ENCODE data around the gene CALCR.

The CALCR gene

DNA sequence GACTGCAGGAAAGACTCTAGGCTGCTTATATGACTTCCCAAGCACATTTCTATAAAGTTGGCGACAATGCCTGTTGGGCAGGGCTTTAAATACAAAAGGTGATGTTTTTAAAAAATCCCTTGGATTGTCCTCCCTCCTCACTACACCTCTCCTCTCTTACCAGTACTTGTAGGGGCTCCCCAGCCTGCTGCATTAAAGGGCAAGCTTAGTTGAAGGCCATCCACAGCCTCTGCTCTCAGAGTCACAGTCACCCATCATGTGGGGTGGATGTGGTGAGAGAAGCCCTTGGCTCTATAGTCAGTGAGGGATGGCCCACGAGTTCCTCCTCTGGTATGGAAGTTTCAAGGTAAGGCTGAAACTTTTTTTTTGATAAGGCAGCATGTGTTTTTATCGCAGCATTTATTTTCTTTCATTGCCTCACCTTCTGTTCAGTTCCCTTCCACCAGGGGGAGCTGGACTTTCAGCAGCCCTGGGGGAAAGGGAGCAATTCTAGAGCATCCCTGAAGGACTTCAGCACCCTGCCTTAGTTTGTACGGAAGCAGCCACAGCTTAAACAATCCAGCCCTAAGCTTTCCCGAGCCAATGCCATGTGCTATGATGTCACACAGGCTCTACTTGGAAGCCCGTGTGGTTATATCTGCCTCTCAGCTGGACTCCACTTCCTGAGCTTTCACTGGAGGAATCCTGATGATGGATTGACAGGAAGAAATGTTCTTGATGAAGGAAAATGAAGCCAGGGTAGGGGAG, 131.9 kb downstream of the CALCR start:
- DNase-seq: no peak

DNA sequence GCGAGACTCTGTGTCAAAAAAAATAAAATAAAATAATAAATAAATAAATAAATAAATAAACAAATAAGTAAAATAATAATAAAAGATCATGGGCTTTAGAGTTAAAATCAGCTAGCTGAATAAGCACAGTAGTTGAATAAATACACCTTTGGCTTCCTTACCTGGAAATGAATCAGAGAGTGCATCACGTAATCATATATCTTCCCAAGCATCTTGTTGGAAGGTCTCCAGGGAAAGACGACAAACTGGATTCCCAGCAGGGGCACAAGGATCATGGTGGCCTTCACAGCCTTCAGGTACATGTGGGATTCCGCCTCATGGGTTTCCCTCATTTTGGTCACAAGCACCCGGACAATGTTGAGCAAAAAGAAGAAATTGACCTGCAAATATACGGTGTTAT, 138.7 kb downstream of the CALCR start:
- DNase-seq: no peak

DNA sequence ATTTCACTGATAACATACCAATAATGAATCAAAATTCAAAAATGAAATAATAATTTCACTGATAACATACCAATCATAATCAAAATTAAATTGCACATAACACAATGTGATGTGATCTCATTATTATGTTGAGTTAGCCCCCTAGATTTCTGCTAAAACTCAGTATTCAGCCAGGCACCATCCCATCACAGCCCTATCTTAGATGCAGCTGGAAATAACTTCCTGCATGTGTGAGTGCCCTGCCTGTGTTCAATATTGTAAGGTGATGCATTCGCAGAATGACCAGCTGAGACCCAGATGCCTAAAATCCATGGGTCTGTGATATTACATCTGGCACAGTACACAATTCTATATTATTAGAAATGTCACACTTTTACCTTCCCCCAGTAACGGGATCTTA, 142.4 kb downstream of the CALCR start:
- DNase-seq: no peak

DNA sequence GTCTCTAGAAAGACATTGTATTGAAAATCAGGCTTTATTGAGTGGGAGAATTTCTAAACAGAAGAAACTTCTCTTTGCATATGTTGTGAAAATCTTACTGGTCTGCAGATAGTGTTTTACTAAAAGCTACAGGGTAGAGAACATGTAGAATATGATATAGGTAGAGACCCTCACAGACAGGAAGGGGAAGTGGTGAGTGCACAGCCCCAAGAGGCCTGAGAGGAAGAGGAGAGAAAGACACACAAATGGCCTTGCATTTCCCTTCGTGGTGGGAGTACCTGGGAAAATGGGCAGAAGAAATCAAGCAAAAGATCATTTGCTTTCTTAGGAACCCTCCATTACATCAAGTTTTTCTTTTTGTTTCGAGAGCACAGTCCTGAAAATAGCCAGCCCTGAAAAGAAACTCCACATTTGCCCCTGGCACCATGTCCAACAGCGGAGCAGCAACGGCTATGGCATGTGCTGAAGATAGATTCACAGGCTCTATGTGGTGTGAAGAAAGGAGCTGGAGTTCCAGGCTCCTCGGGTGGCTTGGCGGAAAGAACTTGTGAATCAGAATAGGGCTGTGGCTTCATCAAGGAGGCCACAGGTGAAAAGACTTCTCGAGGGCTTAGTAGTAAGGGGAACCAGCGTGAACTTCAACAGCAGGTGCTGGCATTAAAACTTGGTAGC, 143.5 kb downstream of the CALCR start:
- DNase-seq: no peak

DNA sequence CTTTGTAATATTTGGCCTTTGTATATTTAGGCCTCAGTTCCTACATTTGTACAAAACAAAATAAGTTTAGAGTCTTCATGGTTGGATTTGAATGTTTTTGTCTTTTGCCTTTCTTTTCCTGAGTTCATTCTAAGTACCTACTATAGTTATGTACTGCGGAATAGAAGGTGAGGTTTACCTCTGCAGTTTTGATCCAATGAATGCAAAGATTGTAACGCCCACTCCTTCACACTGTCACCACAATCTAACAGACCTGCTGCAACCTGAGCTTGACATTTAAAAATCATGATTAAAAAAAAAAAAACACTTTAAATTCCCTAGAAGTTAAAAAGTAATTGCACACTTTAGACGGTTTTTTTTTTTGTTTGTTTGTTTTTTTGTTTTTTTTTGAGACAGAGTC, 145.0 kb downstream of the CALCR start:
- no peak for DNase-seq

DNA sequence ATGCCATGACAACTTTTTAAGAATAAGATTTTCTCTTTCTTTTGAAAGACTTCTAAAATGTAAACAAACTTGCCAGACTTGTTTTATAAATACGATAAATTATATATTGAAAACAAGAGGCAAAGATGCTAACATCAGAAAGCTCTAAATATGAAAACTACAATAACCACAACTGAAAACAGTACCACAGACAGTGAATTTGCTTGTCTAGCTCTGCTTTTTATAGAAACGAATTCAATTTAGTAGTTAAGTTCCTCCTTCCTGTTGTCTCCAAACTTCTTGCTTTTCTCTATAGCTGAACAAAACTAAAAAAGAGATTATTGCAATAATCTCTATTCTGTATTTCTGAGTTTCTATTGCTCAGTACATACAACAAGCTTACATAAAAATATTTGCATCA, 147.4 kb downstream of the CALCR start:
- no peak for DNase-seq

DNA sequence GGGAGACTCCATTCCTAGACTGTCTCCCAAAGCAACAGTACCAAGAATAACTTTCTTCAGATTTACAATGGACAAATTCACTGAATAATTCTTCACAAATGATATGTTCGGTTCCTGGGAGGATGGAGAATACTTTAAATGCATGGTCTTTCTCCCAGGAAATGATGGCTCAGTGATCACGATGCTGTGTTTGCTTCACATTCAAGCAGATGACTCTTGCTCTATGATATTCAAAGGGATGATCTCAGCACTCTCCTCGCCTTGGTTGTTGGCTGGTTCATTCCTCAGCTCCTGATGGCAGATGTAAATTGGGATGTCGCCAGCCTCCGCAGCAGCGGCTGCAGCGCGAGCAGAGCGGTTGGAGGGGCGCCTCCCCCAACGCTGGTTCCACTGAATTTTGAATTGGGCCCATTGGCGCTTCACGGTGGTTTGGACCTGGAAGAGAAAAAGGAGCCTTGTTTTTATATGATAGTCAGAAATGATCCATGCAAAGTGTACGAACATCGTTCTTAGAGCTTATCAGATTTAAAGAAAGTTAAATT, 148.3 kb downstream of the CALCR start:
- DNase-seq: no peak

DNA sequence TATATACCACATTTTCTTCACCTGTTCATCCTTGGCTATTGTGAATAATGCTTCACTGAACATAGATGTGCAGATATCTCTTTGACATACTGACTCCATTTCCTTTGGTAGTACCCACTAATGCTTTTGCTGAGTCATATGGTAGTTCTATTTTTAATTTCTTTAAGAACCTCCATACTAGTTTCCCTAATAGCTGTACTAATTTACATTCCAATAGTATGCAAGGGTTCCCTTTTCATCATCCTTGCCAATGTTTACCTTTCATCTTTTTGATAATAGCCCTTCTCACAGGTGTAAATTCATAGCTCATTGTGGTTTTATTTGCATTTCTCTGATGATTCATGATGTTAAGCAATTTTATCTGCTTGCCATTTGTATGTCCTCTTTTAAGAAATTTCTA, 159.9 kb downstream of the CALCR start:
- no peak for DNase-seq

DNA sequence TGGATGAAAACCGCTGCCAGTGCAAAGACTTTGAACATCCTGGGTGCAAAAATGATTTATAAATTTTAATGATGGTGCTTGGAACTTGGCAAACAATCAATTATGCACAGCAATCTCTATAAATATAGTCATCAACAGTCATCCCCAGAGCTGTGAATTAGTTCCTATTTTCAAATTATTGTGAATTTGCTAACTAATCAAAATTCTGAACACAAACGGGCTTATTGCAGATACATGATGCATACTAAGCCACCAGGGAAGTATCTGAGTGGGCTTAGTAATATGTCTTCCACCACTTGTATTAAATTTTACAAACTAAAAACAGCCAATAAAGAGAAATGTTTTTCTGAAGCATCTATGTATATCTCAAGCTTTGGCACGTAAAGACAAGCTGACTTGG, 165.2 kb downstream of the CALCR start:
- DNase-seq: no peak

DNA sequence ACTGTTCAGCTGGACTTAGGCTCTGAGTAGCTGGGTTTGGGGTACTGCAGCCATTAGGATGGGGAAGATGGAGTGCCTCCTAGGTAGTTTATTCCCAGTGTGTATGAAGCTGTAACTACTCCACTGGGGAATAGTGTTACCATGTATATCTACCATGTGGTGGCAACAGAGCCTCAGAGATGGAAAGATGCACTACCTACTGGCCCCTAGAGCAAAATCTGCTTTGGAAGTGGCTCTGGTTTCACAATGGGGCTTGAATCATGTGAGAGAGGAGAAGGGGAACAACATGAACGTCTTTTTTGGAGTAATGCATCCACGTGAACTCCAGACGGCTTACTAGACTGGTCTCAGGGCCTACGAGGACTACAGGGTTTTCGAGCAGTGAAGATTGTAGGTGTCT, 167.3 kb downstream of the CALCR start:
- DNase-seq: no peak

DNA sequence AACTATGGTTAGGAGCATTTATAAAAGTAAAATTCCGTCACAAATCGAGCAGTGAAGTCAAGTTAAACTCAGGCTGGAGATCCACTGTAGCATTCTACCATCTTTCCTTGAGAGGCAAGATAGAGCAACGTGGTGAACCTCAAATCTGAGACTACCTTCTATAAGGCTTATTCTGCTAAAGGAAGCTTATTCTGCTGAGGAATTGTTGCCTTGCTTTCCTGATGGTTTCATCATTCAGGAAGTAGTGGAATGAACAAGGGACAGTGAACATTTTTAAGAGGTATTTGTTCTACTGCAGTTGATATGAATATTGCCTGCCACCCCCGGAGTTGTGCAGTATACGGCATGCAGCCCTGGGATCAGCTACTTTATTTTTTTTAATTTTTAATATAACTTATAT, 171.6 kb downstream of the CALCR start:
- DNase-seq: no peak

DNA sequence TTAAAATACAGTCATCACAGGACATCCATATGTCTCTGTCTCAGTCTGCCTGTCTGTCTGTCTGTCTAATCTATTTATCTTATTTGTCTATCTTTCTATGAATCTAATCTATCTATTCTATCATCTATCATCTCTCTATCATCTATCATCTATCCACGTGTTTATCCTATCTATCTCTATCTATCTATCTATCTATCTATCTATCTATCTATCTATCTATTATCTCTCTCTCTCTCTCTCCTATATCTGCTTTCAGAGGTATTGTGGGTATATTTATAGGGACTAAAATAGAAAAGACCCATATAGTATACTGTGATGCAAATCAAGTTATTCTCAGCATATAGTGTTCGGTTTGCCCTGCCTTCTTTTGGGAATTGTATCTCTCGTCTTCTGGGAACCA, 174.9 kb downstream of the CALCR start:
- no peak for DNase-seq

DNA sequence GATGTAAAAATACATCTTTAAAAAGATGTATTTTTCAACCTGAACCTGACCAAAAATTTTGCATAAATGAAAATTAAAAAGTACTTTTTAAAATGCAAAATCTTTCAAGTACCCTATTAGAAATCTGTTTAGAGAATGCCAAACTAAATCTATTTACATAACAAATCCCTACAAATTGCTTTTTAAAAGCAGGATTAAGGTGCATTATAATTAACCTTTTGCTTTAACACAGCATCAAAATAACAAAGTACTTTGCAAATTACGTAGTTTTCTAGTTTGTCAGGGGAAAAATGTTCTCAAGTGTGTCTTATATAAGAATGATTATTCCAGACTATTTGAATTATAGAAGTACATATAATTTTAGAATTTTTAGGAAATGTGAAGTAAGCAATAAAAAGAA, 181.5 kb downstream of the CALCR start:
- no peak for DNase-seq

DNA sequence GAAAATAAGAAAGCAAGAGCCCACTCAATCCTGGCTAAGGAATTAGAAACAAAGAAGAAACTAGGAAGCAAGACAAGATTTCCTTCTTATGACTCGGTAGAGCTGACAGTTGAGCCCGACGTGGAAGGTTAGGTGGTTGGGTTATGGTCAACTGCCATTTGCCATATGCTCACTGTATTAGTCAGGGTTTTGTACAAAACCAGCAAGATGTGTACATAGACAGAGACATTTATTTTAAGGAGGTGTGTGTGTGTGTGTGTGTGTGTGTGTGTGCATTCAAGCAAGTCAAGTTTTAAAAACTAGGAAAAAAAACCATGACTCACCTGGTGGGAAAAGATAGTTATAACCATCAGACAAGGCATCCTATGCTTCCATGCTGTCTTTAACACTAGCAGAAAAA, 183.9 kb downstream of the CALCR start:
- no peak for DNase-seq

DNA sequence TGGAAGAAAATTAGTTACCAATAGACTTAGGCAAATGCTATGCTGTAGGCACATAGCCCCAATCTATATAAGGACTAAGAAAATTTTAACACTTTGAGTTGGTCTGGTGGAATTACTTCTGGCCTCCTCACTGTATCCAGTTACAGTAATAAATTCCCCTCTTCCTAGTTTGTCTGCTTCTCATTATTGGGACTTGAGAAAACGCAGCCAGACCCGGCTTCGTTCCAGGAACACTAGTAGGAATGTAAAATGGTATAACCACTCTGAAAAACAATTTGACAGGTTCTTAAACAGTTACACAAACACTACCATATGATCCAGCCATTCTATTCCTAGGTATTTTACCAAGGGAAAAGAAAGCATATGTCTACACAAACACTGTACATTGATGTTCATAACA, 192.2 kb downstream of the CALCR start:
- DNase-seq: no peak

DNA sequence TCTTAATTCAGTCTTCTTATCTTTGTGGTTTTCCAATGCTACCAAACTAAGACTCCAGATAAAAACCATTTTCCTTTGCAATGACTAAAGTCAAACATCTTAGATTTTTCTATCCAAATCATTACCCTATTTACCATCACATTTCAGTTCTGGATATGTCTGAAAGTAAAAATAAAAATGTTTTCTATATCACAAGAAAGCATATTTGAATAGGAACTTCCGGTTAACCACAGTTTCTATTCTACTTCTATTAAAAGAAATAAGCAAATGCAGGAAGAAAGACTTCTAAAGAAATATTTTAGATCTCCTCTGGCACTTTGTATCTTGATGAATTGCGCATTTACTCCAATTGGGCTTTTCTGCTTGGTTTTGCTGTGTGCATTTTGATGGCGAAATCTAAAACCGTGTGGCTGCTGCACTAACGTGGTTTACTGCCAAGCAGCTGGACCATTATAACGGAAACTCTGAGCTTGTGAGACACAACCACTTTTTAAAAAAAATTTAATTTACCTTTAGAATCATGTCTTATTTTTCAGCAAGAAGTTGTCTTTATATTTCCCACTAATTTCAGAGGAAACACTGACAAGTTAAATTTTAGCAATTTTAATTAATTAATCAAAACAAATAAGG, 196.3 kb downstream of the CALCR start:
- no peak for DNase-seq

DNA sequence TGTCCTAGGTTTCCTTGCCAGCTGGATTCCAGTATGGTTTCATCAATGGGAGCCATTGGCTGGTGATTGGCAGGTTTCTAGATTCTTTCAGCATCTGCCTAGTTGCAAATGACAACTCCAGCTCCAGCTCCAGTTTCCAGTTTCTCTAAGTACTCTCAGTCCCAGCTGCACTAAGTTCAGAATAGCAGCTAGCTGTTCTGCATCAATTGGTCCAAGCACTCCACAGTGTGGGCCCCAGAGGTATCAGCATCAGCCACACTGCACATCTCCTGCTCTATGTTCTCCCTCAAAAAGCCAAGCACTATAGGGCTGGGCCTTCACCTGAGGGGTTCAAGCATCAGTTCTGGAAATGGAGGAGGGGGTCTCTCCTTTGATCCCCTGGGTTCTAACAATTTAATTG, 198.9 kb downstream of the CALCR start:
- DNase-seq: no peak

Measured in NCI-H1092 treated with DMSO at 0.1 percent for 48 hours (cell line).